Neural progenitor cell (in vitro differentiated cells): ENCODE measurements around the gene IGFBP6.

Experiments used
- EZH2 ChIP-seq: fragments of 200-600 bp; sonication (generic); IDR thresholded peaks from 2 replicates; pipeline ENCODE4 v1.6.1; 2017; ENCODE audit warnings: antibody characterized with exemption, mild to moderate bottlenecking, moderate library complexity
- EZH2phosphoT487 ChIP-seq: fragments of 200-600 bp; sonication (generic); IDR thresholded peaks from 2 replicates; pipeline ENCODE4 v1.6.1; 2017; ENCODE audit warnings: antibody characterized with exemption
- TF ChIP-seq, protein P1 (sequence below): fragments of 200-600 bp; sonication (generic); IDR thresholded peaks from 2 replicates; pipeline ENCODE4 v1.5.1; 2017; ENCODE audit warnings: antibody characterized with exemption, mild to moderate bottlenecking

DNA sequence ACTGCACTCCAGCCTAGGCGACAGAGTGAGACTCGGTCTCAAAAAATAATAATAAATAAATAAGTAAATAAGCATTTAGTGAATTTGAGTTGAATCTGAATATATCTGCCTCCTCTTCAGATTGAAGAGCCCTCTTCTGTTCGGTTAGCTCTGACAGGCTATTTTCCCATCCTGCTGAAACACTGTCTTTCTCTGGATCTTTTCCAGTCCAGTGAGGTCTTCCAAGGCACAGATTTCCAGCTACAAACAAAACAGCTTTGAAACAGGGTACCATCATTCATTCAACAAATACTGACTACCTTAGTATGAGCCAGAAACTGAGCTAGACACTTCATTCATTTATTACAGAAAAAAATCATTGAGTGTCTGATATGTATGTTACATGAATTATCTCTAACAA is 11.1 kb upstream of the IGFBP6 start:
- TF ChIP-seq, protein P1, sequence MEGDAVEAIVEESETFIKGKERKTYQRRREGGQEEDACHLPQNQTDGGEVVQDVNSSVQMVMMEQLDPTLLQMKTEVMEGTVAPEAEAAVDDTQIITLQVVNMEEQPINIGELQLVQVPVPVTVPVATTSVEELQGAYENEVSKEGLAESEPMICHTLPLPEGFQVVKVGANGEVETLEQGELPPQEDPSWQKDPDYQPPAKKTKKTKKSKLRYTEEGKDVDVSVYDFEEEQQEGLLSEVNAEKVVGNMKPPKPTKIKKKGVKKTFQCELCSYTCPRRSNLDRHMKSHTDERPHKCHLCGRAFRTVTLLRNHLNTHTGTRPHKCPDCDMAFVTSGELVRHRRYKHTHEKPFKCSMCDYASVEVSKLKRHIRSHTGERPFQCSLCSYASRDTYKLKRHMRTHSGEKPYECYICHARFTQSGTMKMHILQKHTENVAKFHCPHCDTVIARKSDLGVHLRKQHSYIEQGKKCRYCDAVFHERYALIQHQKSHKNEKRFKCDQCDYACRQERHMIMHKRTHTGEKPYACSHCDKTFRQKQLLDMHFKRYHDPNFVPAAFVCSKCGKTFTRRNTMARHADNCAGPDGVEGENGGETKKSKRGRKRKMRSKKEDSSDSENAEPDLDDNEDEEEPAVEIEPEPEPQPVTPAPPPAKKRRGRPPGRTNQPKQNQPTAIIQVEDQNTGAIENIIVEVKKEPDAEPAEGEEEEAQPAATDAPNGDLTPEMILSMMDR = no peak
- TF ChIP-seq EZH2phosphoT487 = no peak
- TF ChIP-seq EZH2 = no peak
